ENCODE results near the gene EFNA5. TPM values are rescaled to one million over a fixed set of nuclear protein-coding genes. Genes with fewer than 3 reads are reported as not detected.
A peak's percentile ranks its signal among the peaks of the same experiment; 100 is the strongest.

Gene EFNA5
- total RNA-seq, 1 experiment from 2014 or later: 216 TPM

DNA sequence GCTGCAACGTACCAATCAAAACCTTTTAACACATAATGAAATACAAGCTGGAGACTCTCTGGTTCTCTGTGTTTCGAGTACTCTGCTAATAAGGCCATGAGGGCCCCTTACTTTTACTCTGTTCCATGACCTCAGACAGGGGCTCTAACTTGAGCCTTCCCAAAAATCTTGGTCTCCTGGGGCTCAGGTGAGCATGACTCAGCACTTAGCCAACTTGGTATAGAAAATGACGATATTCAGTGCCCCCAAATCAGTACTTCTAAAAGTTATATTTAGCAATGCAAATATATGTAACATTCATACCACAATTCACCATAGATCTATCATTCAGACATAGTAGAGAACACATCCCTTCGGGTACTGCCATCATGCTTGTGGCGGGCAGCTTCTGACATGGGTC lies 278.9 kb downstream of the EFNA5 start:
- TF ChIP-seq, protein P1, sequence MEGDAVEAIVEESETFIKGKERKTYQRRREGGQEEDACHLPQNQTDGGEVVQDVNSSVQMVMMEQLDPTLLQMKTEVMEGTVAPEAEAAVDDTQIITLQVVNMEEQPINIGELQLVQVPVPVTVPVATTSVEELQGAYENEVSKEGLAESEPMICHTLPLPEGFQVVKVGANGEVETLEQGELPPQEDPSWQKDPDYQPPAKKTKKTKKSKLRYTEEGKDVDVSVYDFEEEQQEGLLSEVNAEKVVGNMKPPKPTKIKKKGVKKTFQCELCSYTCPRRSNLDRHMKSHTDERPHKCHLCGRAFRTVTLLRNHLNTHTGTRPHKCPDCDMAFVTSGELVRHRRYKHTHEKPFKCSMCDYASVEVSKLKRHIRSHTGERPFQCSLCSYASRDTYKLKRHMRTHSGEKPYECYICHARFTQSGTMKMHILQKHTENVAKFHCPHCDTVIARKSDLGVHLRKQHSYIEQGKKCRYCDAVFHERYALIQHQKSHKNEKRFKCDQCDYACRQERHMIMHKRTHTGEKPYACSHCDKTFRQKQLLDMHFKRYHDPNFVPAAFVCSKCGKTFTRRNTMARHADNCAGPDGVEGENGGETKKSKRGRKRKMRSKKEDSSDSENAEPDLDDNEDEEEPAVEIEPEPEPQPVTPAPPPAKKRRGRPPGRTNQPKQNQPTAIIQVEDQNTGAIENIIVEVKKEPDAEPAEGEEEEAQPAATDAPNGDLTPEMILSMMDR (IDR thresholded peaks at IDR 0.05; ENCODE audit: unreplicated experiment): no peak
- intact Hi-C loops (cut with micrococcal nuclease; ENCODE audit: unreplicated experiment): no loop called here
- H3K27me3 Mint-ChIP-seq (ENCODE audit: unreplicated experiment): no peaks in the 10 kb centered on the region
- CTCF ChIA-PET: interaction anchor here (0.5 to 1.5 kb wide), 4 partner anchors 12 to 40 kb away, joined by 3 to 5 read pairs (median 4); no protein-coding TSS in a partner anchor
- H3K4me1 Mint-ChIP-seq (ENCODE audit: low read depth, unreplicated experiment): peaks cover 63% of the 10 kb centered on the region
- H3K27ac Mint-ChIP-seq (ENCODE audit: unreplicated experiment): peak overlapping the region; percentile 57
- no peaks in the 10 kb centered on the region for H3K9me3 Mint-ChIP-seq (ENCODE audit: low read depth, unreplicated experiment)
- H3K4me3 Mint-ChIP-seq (ENCODE audit: low read depth, unreplicated experiment): no peak overlapping the region
- peaks cover 45% of the 10 kb centered on the region for H3K36me3 Mint-ChIP-seq (ENCODE audit: insufficient read depth, unreplicated experiment)
- BruUV-seq (replicated peaks): no TSS peak
- no peak for DNase-seq

DNA sequence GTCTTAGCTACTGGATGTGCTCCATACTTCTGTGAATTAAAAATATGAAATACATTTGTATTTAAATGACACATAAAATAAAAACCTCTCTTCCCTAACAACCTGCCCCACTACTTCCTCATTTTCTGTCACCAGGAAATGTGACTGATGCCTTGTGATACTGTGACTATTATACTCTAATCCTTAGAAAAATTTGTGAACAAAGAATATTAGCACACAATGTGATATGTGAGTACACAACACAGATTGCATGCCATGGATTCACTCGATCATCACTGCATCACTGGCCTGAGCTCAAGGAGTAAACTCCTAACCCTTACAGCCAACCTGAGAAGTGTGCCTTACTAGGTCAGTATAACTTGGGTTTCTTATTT lies 281.0 kb downstream of the EFNA5 start:
- Mint-ChIP-seq H3K4me1 (ENCODE audit: low read depth, unreplicated experiment) (peaks cover 64% of the 10 kb centered on the region), H3K36me3 (ENCODE audit: insufficient read depth, unreplicated experiment) (peaks cover 63% of the 10 kb centered on the region), H3K9me3 (ENCODE audit: low read depth, unreplicated experiment) (no peaks in the 10 kb centered on the region), H3K27ac (ENCODE audit: unreplicated experiment) (peak overlapping the region; percentile 97), H3K27me3 (ENCODE audit: unreplicated experiment) (no peaks in the 10 kb centered on the region), H3K4me3 (ENCODE audit: low read depth, unreplicated experiment) (peak overlapping the region; percentile 61)
- CTCF ChIA-PET: interaction anchor here (0.6 to 2.9 kb wide), 4 partner anchors 26 to 182 kb away, joined by 3 to 14 read pairs (median 3); no protein-coding TSS in a partner anchor
- intact Hi-C loops (cut with micrococcal nuclease; ENCODE audit: unreplicated experiment): loop anchor here (1.0 to 10.0 kb wide), 8 partner anchors 27 to 285 kb away; no protein-coding TSS in a partner anchor
- DNase-seq: no peak
- no TSS peak for BruUV-seq (replicated peaks)
- TF ChIP-seq, protein P1 (IDR thresholded peaks at IDR 0.05; ENCODE audit: unreplicated experiment): no peak

DNA sequence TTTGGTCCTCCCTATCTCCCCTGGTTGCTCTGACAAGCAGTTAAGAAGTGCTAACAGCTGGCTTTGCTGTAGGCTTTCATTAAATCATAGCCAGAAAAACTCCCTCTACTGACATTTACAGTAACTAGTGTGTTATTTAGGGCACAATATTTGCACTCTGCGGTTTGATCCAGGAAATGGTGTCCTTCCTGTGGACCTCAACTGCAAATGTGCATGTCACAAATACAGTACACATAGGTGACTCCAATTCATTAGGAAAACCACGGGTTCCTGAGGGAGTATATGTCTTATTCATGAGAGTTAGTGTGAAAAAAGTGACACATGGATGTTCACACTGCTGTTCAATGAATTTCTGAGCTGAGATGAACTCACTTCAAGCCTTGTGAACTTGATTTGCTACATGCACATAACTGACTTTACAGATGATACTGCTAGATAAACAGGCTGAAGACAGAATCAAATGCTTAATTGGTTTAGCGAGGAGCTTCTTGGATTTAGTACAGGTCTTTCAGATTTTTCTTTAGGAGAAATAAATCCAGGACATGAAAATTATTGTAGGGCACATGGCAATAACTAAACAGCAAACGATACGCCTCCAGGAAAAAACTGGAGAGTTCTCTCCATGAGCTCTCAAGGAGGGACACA lies 281.5 kb downstream of the EFNA5 start:
- intact Hi-C loops (cut with micrococcal nuclease; ENCODE audit: unreplicated experiment): loop anchor here (1.0 to 10.0 kb wide), 8 partner anchors 28 to 284 kb away; no protein-coding TSS in a partner anchor
- H3K9me3 Mint-ChIP-seq (ENCODE audit: low read depth, unreplicated experiment): no peaks in the 10 kb centered on the region
- peak; percentile 67 for DNase-seq
- CTCF ChIA-PET: interaction anchor here (0.6 to 2.9 kb wide), 6 partner anchors 26 to 276 kb away, joined by 3 to 14 read pairs (median 3); no protein-coding TSS in a partner anchor
- TSS peak; percentile 85 for BruUV-seq (replicated peaks)
- H3K27me3 Mint-ChIP-seq (ENCODE audit: unreplicated experiment): no peaks in the 10 kb centered on the region
- H3K27ac Mint-ChIP-seq (ENCODE audit: unreplicated experiment): peak overlapping the region; percentile 97
- H3K4me1 Mint-ChIP-seq (ENCODE audit: low read depth, unreplicated experiment): peaks cover 64% of the 10 kb centered on the region
- H3K4me3 Mint-ChIP-seq (ENCODE audit: low read depth, unreplicated experiment): peak overlapping the region; percentile 61
- TF ChIP-seq, protein P1 (IDR thresholded peaks at IDR 0.05; ENCODE audit: unreplicated experiment): no peak
- H3K36me3 Mint-ChIP-seq (ENCODE audit: insufficient read depth, unreplicated experiment): peaks cover 68% of the 10 kb centered on the region

DNA sequence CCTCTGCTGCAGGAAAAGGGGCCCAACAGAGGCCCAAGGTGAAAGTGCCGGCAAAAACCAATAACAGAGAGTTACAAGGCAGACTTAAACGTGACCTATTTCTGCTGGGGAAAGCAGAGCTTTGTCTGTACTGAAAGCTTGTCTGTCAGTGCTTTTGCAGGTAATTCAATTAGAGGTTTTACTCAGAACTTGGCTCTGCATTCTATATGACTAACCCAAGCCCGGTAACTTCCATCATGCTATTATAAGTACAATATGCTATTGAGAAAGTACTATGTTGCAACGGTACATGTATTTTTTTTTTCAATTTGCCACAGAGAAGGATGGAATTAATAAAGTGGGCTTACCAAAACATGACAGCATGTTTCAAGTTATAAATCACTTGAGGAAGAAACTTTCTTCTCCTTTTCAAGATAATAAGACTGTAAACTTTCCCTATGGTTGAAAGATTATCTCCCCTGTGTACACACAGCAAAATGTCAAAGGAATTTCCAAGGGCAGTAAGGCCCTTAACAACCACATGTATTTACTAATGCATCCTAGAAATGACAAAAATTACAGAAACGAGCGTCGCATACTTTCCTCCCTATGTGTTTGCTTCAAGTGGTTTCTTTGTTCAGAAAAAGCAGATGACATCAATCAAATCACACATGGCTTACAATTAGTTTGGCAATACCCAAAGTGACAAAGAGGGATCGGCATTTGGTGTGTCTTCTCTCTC lies 282.4 kb downstream of the EFNA5 start:
- intact Hi-C loops (cut with micrococcal nuclease; ENCODE audit: unreplicated experiment): loop anchor here (1.0 to 10.0 kb wide), 8 partner anchors 28 to 284 kb away; no protein-coding TSS in a partner anchor

More for the DNA sequence above, 282.4 kb downstream of the EFNA5 start:
- peak; percentile 25 for DNase-seq
- Mint-ChIP-seq H3K27ac (ENCODE audit: unreplicated experiment) (peak overlapping the region; percentile 97), H3K4me1 (ENCODE audit: low read depth, unreplicated experiment) (peaks cover 67% of the 10 kb centered on the region), H3K27me3 (ENCODE audit: unreplicated experiment) (no peaks in the 10 kb centered on the region), H3K9me3 (ENCODE audit: low read depth, unreplicated experiment) (no peaks in the 10 kb centered on the region), H3K36me3 (ENCODE audit: insufficient read depth, unreplicated experiment) (peaks cover 76% of the 10 kb centered on the region), H3K4me3 (ENCODE audit: low read depth, unreplicated experiment) (peak overlapping the region; percentile 61)
- CTCF ChIA-PET: interaction anchor here (0.7 to 2.9 kb wide), 6 partner anchors 38 to 277 kb away, joined by 3 to 14 read pairs (median 3); no protein-coding TSS in a partner anchor
- BruUV-seq (replicated peaks): no TSS peak
- TF ChIP-seq, protein P1 (IDR thresholded peaks at IDR 0.05; ENCODE audit: unreplicated experiment): no peak

All from Calu3 (cell line).